Measurements from ENCODE around the gene ISLR. TPM values are rescaled to one million over a fixed set of nuclear protein-coding genes. Genes with fewer than 3 reads are reported as not detected.

The ISLR gene
- total and polyA plus RNA-seq, 2 of the 4 experiments (the other 2 are of a cell fraction), result under 0.01 to 0.79 TPM

DNA sequence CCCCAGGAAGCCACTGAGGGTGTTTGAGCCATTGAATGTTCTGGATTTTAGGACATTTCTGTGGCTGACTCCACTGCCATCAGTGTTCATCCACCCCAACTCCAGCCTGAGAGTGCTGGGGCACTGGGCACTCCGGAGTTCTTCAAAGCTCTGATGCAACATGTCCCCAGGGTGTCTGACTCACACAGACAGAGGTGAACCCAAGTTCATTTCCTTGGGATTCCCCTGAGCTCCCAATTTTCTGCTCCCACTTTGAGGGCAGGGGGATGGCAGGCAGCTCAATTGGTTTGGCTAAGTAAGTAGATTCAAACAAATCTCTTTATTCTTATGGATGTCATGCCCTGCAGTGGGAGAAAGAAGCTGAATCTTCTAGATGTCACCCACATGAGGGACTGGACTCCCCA is 26.9 kb downstream of the ISLR start:
- ChIA-PET POLR2A (ENCODE audit: unreplicated experiment) (no interaction called here), CTCF (interaction anchor here (1.3 kb wide), 1 partner anchor 146 kb away, joined by 3 read pairs; no protein-coding TSS in a partner anchor)
- H3K14ac ChIP-seq (replicated peaks; ENCODE audit: low read depth, low read length), result peak overlapping the region; percentile 75
- H3K27me3 ChIP-seq (ENCODE audit: control insufficient read depth, insufficient read depth, low read length), result peaks cover 5% of the 10 kb centered on the region; the same call in 1 of the 2 replicates
- 0 out of 2 replicates have a peak overlapping the region, but pooled peaks have one; percentile 56 for H3K4ac ChIP-seq (ENCODE audit: low read depth, low read length)
- no peak overlapping the region for H2AK5ac ChIP-seq (ENCODE audit: low read depth, low read length)
- no peaks in the 10 kb centered on the region for H3K79me1 ChIP-seq (ENCODE audit: low read depth in 1 of 2, low read length in 2 of 2)
- H3K9me1 ChIP-seq (ENCODE audit: insufficient read depth, low read length), result peaks cover 7% of the 10 kb centered on the region
- WGBS, 2 experiments (ENCODE audit: extremely low coverage in 2 of 2, insufficient read length in 1 of 2), result no CpG with 5 or more reads among the region's 1 CpG
- no peak overlapping the region for H3K4me2 ChIP-seq (ENCODE audit: low read depth, low read length)
- DNase-seq, result peak; percentile 76
- ATAC-seq (ENCODE audit: low read depth), result peak; percentile 21; the same call in 1 of the 2 replicates
- peak overlapping the region; percentile 35 for H2AFZ ChIP-seq (replicated peaks; ENCODE audit: low read length, poor library complexity)
- H2AK9ac ChIP-seq (replicated peaks; ENCODE audit: low read depth, low read length, poor library complexity), result peak overlapping the region; percentile 83
- H2BK20ac ChIP-seq (ENCODE audit: low read depth, low read length), result no peak overlapping the region
- dilution Hi-C loops (cut with HindIII; ENCODE audit: low sequenced_read_pairs, unreplicated experiment), result no loop called here
- H3K9me3 ChIP-seq (ENCODE audit: control insufficient read depth, insufficient read depth, low read length), result no peaks in the 10 kb centered on the region
- no peak overlapping the region for H4K91ac ChIP-seq (ENCODE audit: insufficient read depth, low read depth, low read length)
- no peak overlapping the region for H2BK5ac ChIP-seq (ENCODE audit: low read depth, low read length, poor library complexity, severe bottlenecking)
- H3K36me3 ChIP-seq (ENCODE audit: control insufficient read depth, insufficient read depth, low read length), result no peaks in the 10 kb centered on the region
- no peak overlapping the region for H3K4me3 ChIP-seq (ENCODE audit: insufficient read depth, low read depth, low read length)
- H4K20me1 ChIP-seq (ENCODE audit: insufficient read depth, low read length), result peaks cover 4% of the 10 kb centered on the region; the same call in 1 of the 2 replicates
- peaks cover 29% of the 10 kb centered on the region for H3K4me1 ChIP-seq (ENCODE audit: control insufficient read depth, insufficient read depth, low read length)
- TF ChIP-seq MAZ (IDR thresholded peaks at IDR 0.05; ENCODE audit: borderline replicate concordance, low read depth, low read length) (no peak), FOS (IDR thresholded peaks at IDR 0.05; ENCODE audit: low read depth, low read length) (peak; percentile 43; the same call in 1 of the 2 replicates), MXI1 (IDR thresholded peaks at IDR 0.05; ENCODE audit: borderline replicate concordance, low read depth, low read length) (no peak), CEBPB (IDR thresholded peaks at IDR 0.05; ENCODE audit: low read depth, low read length) (peak; percentile 94), POLR2A (IDR thresholded peaks at IDR 0.05; ENCODE audit: low read depth, low read length) (no peak), RAD21 (IDR thresholded peaks at IDR 0.05; ENCODE audit: low read length) (no peak), SMC3 (IDR thresholded peaks at IDR 0.05; ENCODE audit: low read depth, low read length) (no peak)
- TF ChIP-seq, protein P1, sequence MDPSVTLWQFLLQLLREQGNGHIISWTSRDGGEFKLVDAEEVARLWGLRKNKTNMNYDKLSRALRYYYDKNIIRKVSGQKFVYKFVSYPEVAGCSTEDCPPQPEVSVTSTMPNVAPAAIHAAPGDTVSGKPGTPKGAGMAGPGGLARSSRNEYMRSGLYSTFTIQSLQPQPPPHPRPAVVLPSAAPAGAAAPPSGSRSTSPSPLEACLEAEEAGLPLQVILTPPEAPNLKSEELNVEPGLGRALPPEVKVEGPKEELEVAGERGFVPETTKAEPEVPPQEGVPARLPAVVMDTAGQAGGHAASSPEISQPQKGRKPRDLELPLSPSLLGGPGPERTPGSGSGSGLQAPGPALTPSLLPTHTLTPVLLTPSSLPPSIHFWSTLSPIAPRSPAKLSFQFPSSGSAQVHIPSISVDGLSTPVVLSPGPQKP (IDR thresholded peaks at IDR 0.05; ENCODE audit: borderline replicate concordance, low read depth, low read length), result no peak
- no peak overlapping the region for H3K23ac ChIP-seq (ENCODE audit: low read depth, low read length)
- in situ Hi-C loops (cut with MboI; ENCODE audit: low sequenced_read_pairs), result no loop called here
- no peak overlapping the region for H3K56ac ChIP-seq (ENCODE audit: extremely low read depth, insufficient read depth, low read length)
- no peak overlapping the region for H2BK15ac ChIP-seq (ENCODE audit: low read depth, low read length)
- H3K9ac ChIP-seq (ENCODE audit: low read depth, low read length), result no peak overlapping the region
- H3K18ac ChIP-seq (ENCODE audit: low read depth, low read length), result no peak overlapping the region; the same call in 1 of the 2 replicates
- H4K8ac ChIP-seq (ENCODE audit: low read depth in 2 of 2, low read length in 2 of 2), result no peak overlapping the region
- no TSS peak for BruUV-seq (replicated peaks)
- no peak overlapping the region for H4K5ac ChIP-seq (ENCODE audit: low read depth, low read length)
- 0 out of 2 replicates have a peak overlapping the region, but pooled peaks have one; percentile 14 for H2BK120ac ChIP-seq (ENCODE audit: low read depth, low read length)
- no peak overlapping the region for H3K27ac ChIP-seq (ENCODE audit: insufficient read depth, low read length)
- intact Hi-C loops (cut with micrococcal nuclease), result no loop called here
